Activated CD4-positive, alpha-beta T cell treated with anti-CD3 and anti-CD28 coated beads, Interleukin-2, amount 50 U/mL, for 16 hours (primary cell): ENCODE data around the gene SLC12A3.

Source experiments
- DNase-seq: peaks from one replicate; pipeline ENCODE4 v3.0.0-alpha.2; 2020

SLC12A3 gene

GRCh38 chr16:56864960-56865359 is at the start of gene SLC12A3:
TSS of gene SLC12A3 (plus strand) at chr16:56865207. CDS start at chr16:56865236, 29 bp downstream.
- DNase-seq, result no peak

- no peak for DNase-seq
These were observed 49.3 kb upstream of the SLC12A3 start for GRCh38 chr16:56815721-56816120.

GRCh38 chr16:56817056-56817455 is 48.0 kb upstream of the SLC12A3 start:
- no peak for DNase-seq

GRCh38 chr16:56817938-56818337 is 47.1 kb upstream of the SLC12A3 start:
- no peak for DNase-seq

- DNase-seq, result no peak
These were observed 41.8 kb upstream of the SLC12A3 start for GRCh38 chr16:56823081-56823733.

GRCh38 chr16:56824331-56824730 is 40.7 kb upstream of the SLC12A3 start:
- DNase-seq, result no peak

- no peak for DNase-seq
These were observed 40.2 kb upstream of the SLC12A3 start for GRCh38 chr16:56824804-56825203.

- DNase-seq, result no peak
These were observed 39.2 kb upstream of the SLC12A3 start for GRCh38 chr16:56825826-56826225.

GRCh38 chr16:56828647-56829046 is 36.4 kb upstream of the SLC12A3 start:
- no peak for DNase-seq

- DNase-seq, result no peak
These were observed 34.3 kb upstream of the SLC12A3 start for GRCh38 chr16:56830669-56831068.

GRCh38 chr16:56832768-56833167 is 32.2 kb upstream of the SLC12A3 start:
- peak; percentile 6 for DNase-seq

GRCh38 chr16:56833243-56833970 is 31.6 kb upstream of the SLC12A3 start:
- DNase-seq, result peak; percentile 25

GRCh38 chr16:56835320-56835719 is 29.7 kb upstream of the SLC12A3 start:
- DNase-seq, result no peak

- no peak for DNase-seq
These were observed 28.4 kb upstream of the SLC12A3 start for GRCh38 chr16:56836410-56837230.

GRCh38 chr16:56838622-56839337 is 26.2 kb upstream of the SLC12A3 start:
- DNase-seq, result no peak

- no peak for DNase-seq
These were observed 23.8 kb upstream of the SLC12A3 start for GRCh38 chr16:56841233-56841632.

- DNase-seq, result no peak
These were observed 23.3 kb upstream of the SLC12A3 start for GRCh38 chr16:56841659-56842058.

- DNase-seq, result no peak
These were observed 22.9 kb upstream of the SLC12A3 start for GRCh38 chr16:56842133-56842532.

GRCh38 chr16:56844056-56844455 is 21.0 kb upstream of the SLC12A3 start:
- DNase-seq, result no peak

GRCh38 chr16:56847173-56847910 is 17.7 kb upstream of the SLC12A3 start:
- DNase-seq, result peak; percentile 37

GRCh38 chr16:56848029-56848936 is 16.7 kb upstream of the SLC12A3 start:
- DNase-seq, result peak; percentile 35
